GM12872 (cell line): Measurements from ENCODE around the gene LAMC1.

Experiments
- CTCF ChIP-seq: IDR thresholded peaks from 3 replicates; pipeline ENCODE4 v1.5.1; 2011; ENCODE audit warnings: low read depth, mild to moderate bottlenecking, low read length, moderate library complexity; ENCODE audit not compliant: insufficient read depth

LAMC1 gene

GRCh38 chr1:183027031-183027430 lies 3.8 kb downstream of the LAMC1 start:
- no peak for TF ChIP-seq CTCF

DNA sequence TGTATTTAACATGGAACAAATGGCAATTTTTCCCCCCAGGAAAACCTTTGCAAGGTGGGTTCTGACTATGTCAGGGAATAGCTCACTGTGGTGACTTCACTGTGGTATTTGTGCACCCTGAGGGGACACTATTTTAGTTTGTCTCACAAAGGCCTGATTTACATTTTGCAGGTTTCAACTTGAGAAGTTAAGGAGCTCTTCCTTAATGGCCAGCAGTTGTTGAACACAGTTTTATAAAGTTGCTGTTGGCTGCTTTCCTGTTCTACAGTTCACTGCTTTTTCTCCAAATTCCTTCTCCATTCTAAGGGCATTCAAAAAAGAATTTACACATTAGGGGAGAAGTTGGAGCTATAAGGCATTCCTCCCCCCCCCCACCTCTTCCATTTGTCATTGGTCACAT lies 4.6 kb downstream of the LAMC1 start:
- TF ChIP-seq CTCF: no peak

- no peak for TF ChIP-seq CTCF
Observed at GRCh38 chr1:183029591-183030000, 6.4 kb downstream of the LAMC1 start.

GRCh38 chr1:183030053-183030452 lies 6.8 kb downstream of the LAMC1 start:
- no peak for TF ChIP-seq CTCF

- TF ChIP-seq CTCF: no peak
Observed at GRCh38 chr1:183032122-183032921, 9.1 kb downstream of the LAMC1 start.

DNA sequence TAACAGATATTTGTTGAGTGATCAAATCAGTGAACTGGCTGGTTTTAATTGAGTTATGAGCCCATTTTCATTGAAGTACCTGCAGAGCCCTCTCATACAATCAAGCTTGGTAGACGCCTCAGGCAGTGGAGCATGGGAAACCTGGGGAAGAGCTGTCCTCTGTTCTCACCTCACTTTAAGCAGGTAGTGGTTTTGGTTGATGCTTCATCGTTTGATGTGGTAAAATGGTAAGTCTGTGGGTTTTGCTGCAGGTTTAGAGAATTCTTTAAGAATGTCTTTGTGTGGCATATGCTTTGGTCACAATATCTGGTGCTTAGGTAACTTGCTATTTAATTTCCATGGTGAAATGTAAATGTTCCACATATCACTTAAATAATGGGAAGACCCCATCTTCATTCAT lies 10.0 kb downstream of the LAMC1 start:
- no peak for TF ChIP-seq CTCF

- no peak for TF ChIP-seq CTCF
Observed at GRCh38 chr1:183034682-183035081, 11.5 kb downstream of the LAMC1 start.
